ENCODE data around the gene MFAP2.

The MFAP2 gene

GRCh38 chr1:17007121-17007520, 26.7 kb upstream of the MFAP2 start:
- DNase-seq, result no peak

- DNase-seq, result no peak
These were observed 24.9 kb upstream of the MFAP2 start for GRCh38 chr1:17005365-17005740.

- DNase-seq, result no peak
These were observed 24.3 kb upstream of the MFAP2 start for GRCh38 chr1:17004466-17005364.

- DNase-seq, result no peak
These were observed 22.1 kb upstream of the MFAP2 start for GRCh38 chr1:17002524-17002902.

GRCh38 chr1:17001760-17002523, 21.5 kb upstream of the MFAP2 start:
- no peak for DNase-seq

GRCh38 chr1:16999863-17000262, 19.4 kb upstream of the MFAP2 start:
- no peak for DNase-seq

GRCh38 chr1:16998589-16998988, 18.2 kb upstream of the MFAP2 start:
- DNase-seq, result no peak

- DNase-seq, result no peak
These were observed 16.4 kb upstream of the MFAP2 start for GRCh38 chr1:16996845-16997244.

GRCh38 chr1:16993521-16994038, 13.2 kb upstream of the MFAP2 start:
- DNase-seq, result no peak

- DNase-seq, result no peak
These were observed 12.3 kb upstream of the MFAP2 start for GRCh38 chr1:16992675-16993074.

- no peak for DNase-seq
These were observed 11.7 kb upstream of the MFAP2 start for GRCh38 chr1:16992102-16992501.

- no peak for DNase-seq
These were observed 11.2 kb upstream of the MFAP2 start for GRCh38 chr1:16991571-16991970.

- DNase-seq, result no peak
These were observed 9.4 kb upstream of the MFAP2 start for GRCh38 chr1:16989676-16990391.

GRCh38 chr1:16988210-16988609, 7.8 kb upstream of the MFAP2 start:
- no peak for DNase-seq

GRCh38 chr1:16986962-16987361, 6.5 kb upstream of the MFAP2 start:
- DNase-seq, result no peak

GRCh38 chr1:16986560-16986959, 6.1 kb upstream of the MFAP2 start:
- no peak for DNase-seq

- no peak for DNase-seq
These were observed 5.7 kb upstream of the MFAP2 start for GRCh38 chr1:16986113-16986512.

GRCh38 chr1:16984717-16985116, 4.3 kb upstream of the MFAP2 start:
- no peak for DNase-seq

- DNase-seq, result no peak
These were observed 3.2 kb upstream of the MFAP2 start for GRCh38 chr1:16983649-16984048.

GRCh38 chr1:16982902-16983301, 2.5 kb upstream of the MFAP2 start:
- no peak for DNase-seq

GRCh38 chr1:16981269-16981849, 939 bp upstream of the MFAP2 start:
- no peak for DNase-seq

GRCh38 chr1:16979475-16980327, 719 bp downstream of the MFAP2 start:
- no peak for DNase-seq

Data from activated T-cell treated with anti-CD3 and anti-CD28 coated beads for 4 hours (primary cell).